ENCODE results near the gene CNOT4.

CNOT4 gene

DNA sequence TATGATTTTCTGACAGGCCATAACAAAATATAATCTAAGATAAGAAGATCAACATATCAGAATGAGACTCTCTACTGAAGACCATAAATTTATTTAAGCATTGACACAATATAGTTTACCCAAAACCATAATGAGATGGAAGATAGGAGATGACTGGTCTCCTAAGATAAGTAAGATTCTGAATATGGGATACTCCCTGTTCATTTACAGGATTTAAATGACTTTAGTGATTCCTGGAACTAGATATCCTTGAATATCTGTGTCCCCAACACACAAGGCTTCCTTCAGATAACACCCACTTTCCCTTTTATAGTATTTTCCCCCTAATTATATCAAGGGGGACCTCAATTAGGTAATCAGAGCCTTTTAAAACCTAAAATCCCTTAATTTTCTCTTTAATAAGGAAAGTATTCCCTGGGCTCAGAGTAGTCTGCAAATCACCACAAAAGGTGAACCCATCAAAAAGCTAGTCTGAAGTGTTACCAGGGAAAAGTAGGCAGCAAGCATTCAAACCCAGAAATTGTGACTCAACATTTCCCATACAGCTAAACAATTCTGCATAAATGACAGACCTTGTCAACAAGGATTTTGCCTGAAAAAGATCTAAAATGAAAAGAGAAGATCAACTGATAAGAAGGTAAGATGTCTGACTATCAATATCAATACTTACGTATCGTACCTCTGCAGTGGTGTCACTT lies 99.9 kb downstream of the CNOT4 start:
- TF ChIP-seq, protein P1, sequence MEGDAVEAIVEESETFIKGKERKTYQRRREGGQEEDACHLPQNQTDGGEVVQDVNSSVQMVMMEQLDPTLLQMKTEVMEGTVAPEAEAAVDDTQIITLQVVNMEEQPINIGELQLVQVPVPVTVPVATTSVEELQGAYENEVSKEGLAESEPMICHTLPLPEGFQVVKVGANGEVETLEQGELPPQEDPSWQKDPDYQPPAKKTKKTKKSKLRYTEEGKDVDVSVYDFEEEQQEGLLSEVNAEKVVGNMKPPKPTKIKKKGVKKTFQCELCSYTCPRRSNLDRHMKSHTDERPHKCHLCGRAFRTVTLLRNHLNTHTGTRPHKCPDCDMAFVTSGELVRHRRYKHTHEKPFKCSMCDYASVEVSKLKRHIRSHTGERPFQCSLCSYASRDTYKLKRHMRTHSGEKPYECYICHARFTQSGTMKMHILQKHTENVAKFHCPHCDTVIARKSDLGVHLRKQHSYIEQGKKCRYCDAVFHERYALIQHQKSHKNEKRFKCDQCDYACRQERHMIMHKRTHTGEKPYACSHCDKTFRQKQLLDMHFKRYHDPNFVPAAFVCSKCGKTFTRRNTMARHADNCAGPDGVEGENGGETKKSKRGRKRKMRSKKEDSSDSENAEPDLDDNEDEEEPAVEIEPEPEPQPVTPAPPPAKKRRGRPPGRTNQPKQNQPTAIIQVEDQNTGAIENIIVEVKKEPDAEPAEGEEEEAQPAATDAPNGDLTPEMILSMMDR (IDR thresholded peaks at IDR 0.05; ENCODE audit: low read depth, low read length) = no peak
- DNase-seq = no peak

DNA sequence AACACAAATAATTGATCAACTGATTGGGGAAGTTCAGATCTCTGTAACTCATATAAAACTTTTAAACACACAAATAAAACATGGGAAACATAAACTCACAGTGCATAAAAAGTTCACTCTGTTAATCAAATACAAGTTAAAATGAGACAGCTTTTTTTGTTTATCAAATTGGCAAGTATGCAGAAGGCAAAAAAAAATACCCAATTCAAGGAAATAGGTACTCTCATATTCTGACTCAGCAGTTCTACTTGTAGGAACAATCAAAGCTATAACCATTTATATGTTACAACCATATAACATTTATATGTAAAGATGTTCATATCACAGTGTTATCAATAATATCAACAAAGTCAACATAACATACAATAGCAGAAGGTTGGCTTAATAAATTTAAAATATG lies 102.0 kb downstream of the CNOT4 start:
- TF ChIP-seq, protein P1 (IDR thresholded peaks at IDR 0.05; ENCODE audit: low read depth, low read length) = no peak
- DNase-seq = no peak
- no peaks in the 10 kb centered on the region for H3K27me3 ChIP-seq (ENCODE audit: insufficient read depth, low read depth, severe bottlenecking)
- H3K27ac ChIP-seq = no peak overlapping the region
- no peaks in the 10 kb centered on the region; the same call in 1 of the 2 replicates for H3K36me3 ChIP-seq
- H3K9me3 ChIP-seq (ENCODE audit: severe bottlenecking) = no peaks in the 10 kb centered on the region
- H3K4me3 ChIP-seq (ENCODE audit: low read depth, low read length) = no peak overlapping the region

More for the DNA sequence above, 99.9 kb downstream of the CNOT4 start:
- Histone ChIP-seq H3K27me3 (ENCODE audit: insufficient read depth, low read depth, severe bottlenecking) (no peaks in the 10 kb centered on the region), H3K4me3 (ENCODE audit: low read depth, low read length) (no peak overlapping the region), H3K36me3 (no peaks in the 10 kb centered on the region; the same call in 1 of the 2 replicates), H3K9me3 (ENCODE audit: severe bottlenecking) (no peaks in the 10 kb centered on the region), H3K27ac (no peak overlapping the region)

DNA sequence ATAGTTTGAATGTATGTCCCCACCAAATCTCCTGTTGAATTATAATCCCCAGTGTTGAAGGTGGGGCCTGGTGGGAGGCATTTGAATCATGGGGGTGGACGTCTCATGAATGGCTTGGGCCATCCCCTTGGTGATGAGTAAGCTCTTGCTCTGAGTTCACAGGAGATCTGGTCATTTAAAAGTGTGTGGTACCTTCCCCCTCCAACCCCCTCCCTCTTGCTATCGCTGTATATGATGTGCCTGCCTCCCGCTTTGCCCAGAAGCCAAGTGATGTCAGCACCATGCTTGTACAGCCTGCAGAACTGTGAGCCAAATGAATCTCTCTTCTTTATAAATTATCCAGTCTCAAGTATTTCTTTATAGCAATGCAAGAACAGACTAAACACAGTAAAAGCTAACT lies 103.0 kb downstream of the CNOT4 start:
- no peak overlapping the region for H3K4me3 ChIP-seq (ENCODE audit: low read depth, low read length)
- no peak for DNase-seq
- no peaks in the 10 kb centered on the region; the same call in 1 of the 2 replicates for H3K36me3 ChIP-seq
- no peaks in the 10 kb centered on the region for H3K27me3 ChIP-seq (ENCODE audit: insufficient read depth, low read depth, severe bottlenecking)
- TF ChIP-seq, protein P1 (IDR thresholded peaks at IDR 0.05; ENCODE audit: low read depth, low read length) = no peak
- H3K9me3 ChIP-seq (ENCODE audit: severe bottlenecking) = no peaks in the 10 kb centered on the region
- no peak overlapping the region for H3K27ac ChIP-seq

DNA sequence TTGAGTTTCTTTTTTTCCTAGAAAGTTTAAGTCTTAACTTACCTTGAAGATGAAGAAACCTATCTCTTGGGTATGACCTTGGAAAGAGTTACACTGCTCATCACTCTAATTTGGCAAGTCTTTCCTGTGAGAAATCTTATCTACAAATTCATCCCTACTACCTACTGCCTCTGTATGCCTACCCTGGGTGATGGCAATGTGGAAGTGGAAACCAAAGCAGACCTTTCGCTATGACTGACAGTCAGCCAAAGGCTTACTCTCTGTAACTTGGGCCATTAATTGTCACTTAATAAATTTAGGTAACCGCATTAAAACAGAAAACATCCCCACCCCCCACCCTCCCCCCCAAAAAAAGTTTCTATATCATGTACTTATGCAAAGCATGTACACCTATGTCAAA lies 103.9 kb downstream of the CNOT4 start:
- TF ChIP-seq, protein P1 (IDR thresholded peaks at IDR 0.05; ENCODE audit: low read depth, low read length) = no peak
- no peak for DNase-seq
- Histone ChIP-seq H3K4me3 (ENCODE audit: low read depth, low read length) (no peak overlapping the region), H3K36me3 (no peaks in the 10 kb centered on the region; the same call in 1 of the 2 replicates), H3K9me3 (ENCODE audit: severe bottlenecking) (no peaks in the 10 kb centered on the region), H3K27ac (no peak overlapping the region), H3K27me3 (ENCODE audit: insufficient read depth, low read depth, severe bottlenecking) (no peaks in the 10 kb centered on the region)

DNA sequence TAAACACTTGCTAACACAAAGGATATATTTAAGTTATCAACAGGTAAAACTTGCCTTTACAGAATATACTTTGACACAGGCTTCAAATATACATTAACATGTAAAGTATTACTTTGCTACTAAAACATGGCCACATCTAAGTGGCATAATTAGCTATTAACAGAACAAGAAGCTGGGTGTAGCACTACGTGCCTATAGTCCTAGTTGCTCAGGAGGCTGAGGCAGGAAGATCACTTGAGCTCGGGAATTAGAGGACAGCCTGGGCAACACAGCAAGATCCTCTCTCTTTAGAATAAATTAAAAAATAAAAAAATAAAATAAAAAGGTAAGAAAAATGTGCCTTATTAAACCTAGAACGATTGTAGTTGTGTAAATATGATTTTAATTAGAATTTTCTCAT lies 106.6 kb downstream of the CNOT4 start:
- no peaks in the 10 kb centered on the region for H3K36me3 ChIP-seq
- H3K4me3 ChIP-seq (ENCODE audit: low read depth, low read length) = no peak overlapping the region
- no peaks in the 10 kb centered on the region for H3K27me3 ChIP-seq (ENCODE audit: insufficient read depth, low read depth, severe bottlenecking)
- no peak for DNase-seq
- TF ChIP-seq, protein P1 (IDR thresholded peaks at IDR 0.05; ENCODE audit: low read depth, low read length) = no peak
- H3K9me3 ChIP-seq (ENCODE audit: severe bottlenecking) = no peaks in the 10 kb centered on the region
- H3K27ac ChIP-seq = no peak overlapping the region

DNA sequence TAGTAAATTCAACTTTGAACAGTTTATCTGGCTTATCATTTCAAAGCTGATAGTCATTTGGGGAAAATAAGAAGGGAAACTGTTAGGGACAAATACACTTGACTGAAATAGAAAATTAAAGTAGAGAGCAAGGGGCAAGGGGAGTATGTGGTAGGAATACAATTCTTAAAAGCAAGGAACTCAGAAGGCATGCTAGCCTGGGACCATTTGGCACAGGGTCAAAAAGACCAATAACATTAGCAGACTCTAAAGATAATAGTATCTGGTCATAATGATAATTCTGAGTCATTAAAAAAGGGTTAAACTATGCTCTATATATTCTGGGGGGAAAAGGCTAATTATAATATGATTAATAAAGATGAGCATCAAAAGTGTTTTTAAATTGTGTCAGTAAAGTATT lies 112.2 kb downstream of the CNOT4 start:
- TF ChIP-seq, protein P1 (IDR thresholded peaks at IDR 0.05; ENCODE audit: low read depth, low read length) = no peak
- peaks cover 7% of the 10 kb centered on the region; the same call in 1 of the 2 replicates for H3K36me3 ChIP-seq
- H3K27me3 ChIP-seq (ENCODE audit: insufficient read depth, low read depth, severe bottlenecking) = no peaks in the 10 kb centered on the region
- H3K4me3 ChIP-seq (ENCODE audit: low read depth, low read length) = no peak overlapping the region
- no peaks in the 10 kb centered on the region for H3K9me3 ChIP-seq (ENCODE audit: severe bottlenecking)
- DNase-seq = no peak
- H3K27ac ChIP-seq = no peak overlapping the region

Measured in WERI-Rb-1 (cell line).